ENCODE measurements around the gene FGF6. TPM values are rescaled to one million over a fixed set of nuclear protein-coding genes. Genes with fewer than 3 reads are reported as not detected.

Gene FGF6
- total RNA-seq, 1 experiment from 2014 or later = not detected

DNA sequence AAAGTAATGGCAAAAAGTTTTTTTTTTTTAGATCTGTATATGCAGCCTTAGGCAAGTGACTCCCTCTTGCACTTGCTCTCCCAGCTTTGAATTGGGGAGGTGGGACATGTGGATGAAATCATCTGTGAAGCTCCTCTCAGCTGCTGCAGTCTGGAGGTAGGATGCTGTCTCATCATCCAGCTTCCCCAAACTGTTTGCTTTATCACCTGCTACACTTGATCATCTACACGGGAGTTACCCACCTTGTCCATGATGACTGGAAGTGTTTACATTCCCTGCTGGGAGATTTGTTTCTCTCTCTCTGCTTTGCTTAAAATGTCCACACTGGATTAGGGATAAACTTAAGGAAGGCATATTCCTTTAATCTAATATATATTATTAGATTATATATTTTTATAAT is 57.6 kb downstream of the FGF6 start:
- DNase-seq = no peak
- Mint-ChIP-seq H3K4me1 (ENCODE audit: low read depth, unreplicated experiment) (no peaks in the 10 kb centered on the region), H3K27ac (ENCODE audit: unreplicated experiment) (no peak overlapping the region), H3K36me3 (ENCODE audit: insufficient read depth, unreplicated experiment) (no peaks in the 10 kb centered on the region), H3K4me3 (ENCODE audit: low read depth, unreplicated experiment) (no peak overlapping the region), H3K9me3 (ENCODE audit: low read depth, unreplicated experiment) (no peaks in the 10 kb centered on the region), H3K27me3 (ENCODE audit: unreplicated experiment) (peaks cover 40% of the 10 kb centered on the region)
- BruUV-seq (replicated peaks) = no TSS peak
- CTCF ChIA-PET = no interaction called here
- TF ChIP-seq, protein P1, sequence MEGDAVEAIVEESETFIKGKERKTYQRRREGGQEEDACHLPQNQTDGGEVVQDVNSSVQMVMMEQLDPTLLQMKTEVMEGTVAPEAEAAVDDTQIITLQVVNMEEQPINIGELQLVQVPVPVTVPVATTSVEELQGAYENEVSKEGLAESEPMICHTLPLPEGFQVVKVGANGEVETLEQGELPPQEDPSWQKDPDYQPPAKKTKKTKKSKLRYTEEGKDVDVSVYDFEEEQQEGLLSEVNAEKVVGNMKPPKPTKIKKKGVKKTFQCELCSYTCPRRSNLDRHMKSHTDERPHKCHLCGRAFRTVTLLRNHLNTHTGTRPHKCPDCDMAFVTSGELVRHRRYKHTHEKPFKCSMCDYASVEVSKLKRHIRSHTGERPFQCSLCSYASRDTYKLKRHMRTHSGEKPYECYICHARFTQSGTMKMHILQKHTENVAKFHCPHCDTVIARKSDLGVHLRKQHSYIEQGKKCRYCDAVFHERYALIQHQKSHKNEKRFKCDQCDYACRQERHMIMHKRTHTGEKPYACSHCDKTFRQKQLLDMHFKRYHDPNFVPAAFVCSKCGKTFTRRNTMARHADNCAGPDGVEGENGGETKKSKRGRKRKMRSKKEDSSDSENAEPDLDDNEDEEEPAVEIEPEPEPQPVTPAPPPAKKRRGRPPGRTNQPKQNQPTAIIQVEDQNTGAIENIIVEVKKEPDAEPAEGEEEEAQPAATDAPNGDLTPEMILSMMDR (IDR thresholded peaks at IDR 0.05; ENCODE audit: unreplicated experiment) = no peak
- intact Hi-C loops (cut with micrococcal nuclease; ENCODE audit: unreplicated experiment) = no loop called here

GRCh38 chr12:4387607-4388006 is 58.0 kb downstream of the FGF6 start:
- CTCF ChIA-PET = no interaction called here
- no TSS peak for BruUV-seq (replicated peaks)
- Mint-ChIP-seq H3K27me3 (ENCODE audit: unreplicated experiment) (peaks cover 45% of the 10 kb centered on the region), H3K4me1 (ENCODE audit: low read depth, unreplicated experiment) (no peaks in the 10 kb centered on the region), H3K9me3 (ENCODE audit: low read depth, unreplicated experiment) (no peaks in the 10 kb centered on the region), H3K4me3 (ENCODE audit: low read depth, unreplicated experiment) (no peak overlapping the region), H3K36me3 (ENCODE audit: insufficient read depth, unreplicated experiment) (no peaks in the 10 kb centered on the region), H3K27ac (ENCODE audit: unreplicated experiment) (no peak overlapping the region)
- DNase-seq = no peak
- intact Hi-C loops (cut with micrococcal nuclease; ENCODE audit: unreplicated experiment) = no loop called here
- TF ChIP-seq, protein P1 (IDR thresholded peaks at IDR 0.05; ENCODE audit: unreplicated experiment) = no peak

- Mint-ChIP-seq H3K27ac (ENCODE audit: unreplicated experiment) (no peak overlapping the region), H3K9me3 (ENCODE audit: low read depth, unreplicated experiment) (no peaks in the 10 kb centered on the region), H3K4me1 (ENCODE audit: low read depth, unreplicated experiment) (no peaks in the 10 kb centered on the region), H3K36me3 (ENCODE audit: insufficient read depth, unreplicated experiment) (no peaks in the 10 kb centered on the region), H3K4me3 (ENCODE audit: low read depth, unreplicated experiment) (no peak overlapping the region), H3K27me3 (ENCODE audit: unreplicated experiment) (peaks cover 53% of the 10 kb centered on the region)
- intact Hi-C loops (cut with micrococcal nuclease; ENCODE audit: unreplicated experiment) = no loop called here
- TF ChIP-seq, protein P1 (IDR thresholded peaks at IDR 0.05; ENCODE audit: unreplicated experiment) = no peak
- DNase-seq = no peak
- BruUV-seq (replicated peaks) = no TSS peak
- CTCF ChIA-PET = no interaction called here
These were observed 58.8 kb downstream of the FGF6 start for GRCh38 chr12:4386801-4387200.

Other genes with a start within 250 kb of the FGF6 start
- gene CCND2, start 172.1 kb downstream of the FGF6 start, total RNA-seq (2022) = 0.07 and 0.17 TPM in 2 replicates
- gene TIGAR, start 124.6 kb downstream of the FGF6 start, total RNA-seq (2022) = 15.9 and 17.3 TPM in 2 replicates
- not detected in 2 replicates for gene FGF23, start 66.1 kb downstream of the FGF6 start, total RNA-seq (2022)
- gene RAD51AP1, start 93.1 kb upstream of the FGF6 start, total RNA-seq (2022) = 38.0 and 42.8 TPM in 2 replicates
- gene DYRK4, start 116.4 kb upstream of the FGF6 start, total RNA-seq (2022) = 24.6 and 25.9 TPM in 2 replicates
- 1.5 and 1.6 TPM in 2 replicates for gene AKAP3, start 203.2 kb upstream of the FGF6 start, total RNA-seq (2022)
- 125 and 130 TPM in 2 replicates for gene NDUFA9, start 203.3 kb upstream of the FGF6 start, total RNA-seq (2022)